Keratinocyte (primary cell): ENCODE measurements around the gene EEF1G.
"Not testable (repeated sequence)": the region's sequence is repeated elsewhere in the genome, so short reads cannot be mapped to it uniquely, and the experiment has no call there.

Source experiments
- CTCF ChIP-seq, 3 experiments: IDR thresholded peaks in 1 of 3; conservative IDR thresholded peaks in 1 of 3; optimal IDR thresholded peaks in 1 of 3; 2 replicates in 2 of 3; 3 replicates in 1 of 3; pipeline versions ENCODE3 to v1.5.1; 2011; ENCODE audit warnings: low read length in 3 of 3, mild to moderate bottlenecking in 3 of 3, moderate library complexity in 2 of 3, control low read depth in 1 of 3, inconsistent platforms in 1 of 3; ENCODE audit not compliant: insufficient read depth in 2 of 3; ENCODE audit errors: extremely low read depth in 1 of 3
- EZH2 ChIP-seq: IDR thresholded peaks from one replicate; pipeline ENCODE4 v1.6.1; 2012; ENCODE audit warnings: inconsistent platforms, mild to moderate bottlenecking, low read length, moderate library complexity

DNA sequence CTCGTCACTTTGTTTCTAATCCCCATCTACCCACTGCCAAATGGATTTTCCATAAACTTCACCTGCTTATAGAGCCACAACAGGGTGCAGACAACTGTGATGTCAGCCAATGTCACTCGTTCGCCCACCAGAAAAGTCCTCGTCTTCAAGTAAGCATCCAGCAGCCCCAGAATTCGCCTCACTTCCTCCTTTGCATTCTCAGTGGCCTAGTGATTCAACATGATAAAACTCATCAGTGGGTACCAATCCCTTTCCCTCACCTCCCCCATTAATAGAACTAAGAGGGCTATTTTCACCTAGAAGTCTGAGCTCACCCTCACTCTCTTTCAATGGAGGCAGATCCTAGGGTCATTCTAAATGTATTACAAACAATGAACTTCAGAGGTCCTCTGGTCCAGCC lies 2.8 kb downstream of the EEF1G start:
- not testable (repeated sequence) for TF ChIP-seq CTCF (optimal IDR thresholded peaks at IDR 0.05 in 1 of 3, IDR thresholded peaks at IDR 0.05 in 1 of 3, conservative IDR thresholded peaks at IDR 0.05 in 1 of 3; ENCODE audit: extremely low read depth in 1 of 3, insufficient read depth in 2 of 3, low read length in 3 of 3); EZH2
